HEK293 (cell line): ENCODE results near the gene FILIP1L.

Experiments used
- MEIS1 ChIP-seq: sonication (generic); formaldehyde crosslinking; IDR thresholded peaks from 2 replicates; pipeline ENCODE4 v1.8.1; 2022; ENCODE audit warnings: missing genetic modification reagents, mild to moderate bottlenecking, borderline replicate concordance
- TRIM28 ChIP-seq: IDR thresholded peaks from 2 replicates; pipeline ENCODE4 v1.6.1; 2011; ENCODE audit warnings: low read length, control low read depth, borderline replicate concordance
- ZBTB20 ChIP-seq: fragments of 450-650 bp; formaldehyde crosslinking; IDR thresholded peaks from 2 replicates; pipeline ENCODE4 v1.5.1; 2016; ENCODE audit warnings: missing biosample characterization, missing genetic modification characterization
- ZNF10 ChIP-seq: fragments of 450-650 bp; formaldehyde crosslinking; IDR thresholded peaks from 2 replicates; pipeline ENCODE4 v1.5.1; 2017; ENCODE audit warnings: missing biosample characterization, missing genetic modification characterization
- ZNF549 ChIP-seq: fragments of 450-650 bp; IDR thresholded peaks from 2 replicates; pipeline ENCODE4 v1.5.1; 2018; ENCODE audit warnings: missing biosample characterization, missing genetic modification characterization, mild to moderate bottlenecking, inconsistent platforms, moderate library complexity
- ZNF664 ChIP-seq: fragments of 450-650 bp; formaldehyde crosslinking; IDR thresholded peaks from 2 replicates; pipeline ENCODE4 v1.5.1; 2016; ENCODE audit warnings: missing biosample characterization, missing genetic modification characterization
- TF ChIP-seq, protein P1 (sequence below): fragments of 450-650 bp; formaldehyde crosslinking; IDR thresholded peaks from 2 replicates; pipeline ENCODE4 v1.5.1; 2016; ENCODE audit warnings: missing biosample characterization, missing genetic modification characterization
- TF ChIP-seq, protein P2 (sequence below): fragments of 450-650 bp; formaldehyde crosslinking; IDR thresholded peaks from 2 replicates; pipeline ENCODE4 v1.5.1; 2016; ENCODE audit warnings: missing biosample characterization, missing genetic modification characterization
- TF ChIP-seq, protein P3 (sequence below): fragments of 450-650 bp; formaldehyde crosslinking; IDR thresholded peaks from 2 replicates; pipeline ENCODE4 v1.5.1; 2016; ENCODE audit warnings: missing biosample characterization, missing genetic modification characterization

DNA sequence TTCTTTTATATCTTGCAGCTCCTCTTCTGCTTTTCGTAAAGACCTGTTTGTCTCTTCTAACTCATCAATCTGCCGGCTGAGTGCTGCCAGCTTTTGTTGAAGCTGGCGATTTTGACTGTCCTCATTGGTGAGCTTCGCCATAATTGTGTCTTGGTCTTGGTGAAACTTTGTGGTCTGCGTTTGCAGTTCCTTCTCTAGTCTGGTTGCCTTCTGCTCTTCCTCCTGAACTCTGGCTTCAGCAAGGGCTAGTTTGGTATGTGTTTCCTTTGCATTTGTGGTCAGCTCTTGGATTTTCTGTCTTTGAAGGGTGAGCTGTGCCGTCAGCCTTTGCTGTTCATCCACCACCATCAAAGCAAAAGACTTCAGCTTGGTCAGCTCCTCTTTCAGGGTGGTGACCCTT is 263.7 kb downstream of the FILIP1L start:
- TF ChIP-seq, protein P1, sequence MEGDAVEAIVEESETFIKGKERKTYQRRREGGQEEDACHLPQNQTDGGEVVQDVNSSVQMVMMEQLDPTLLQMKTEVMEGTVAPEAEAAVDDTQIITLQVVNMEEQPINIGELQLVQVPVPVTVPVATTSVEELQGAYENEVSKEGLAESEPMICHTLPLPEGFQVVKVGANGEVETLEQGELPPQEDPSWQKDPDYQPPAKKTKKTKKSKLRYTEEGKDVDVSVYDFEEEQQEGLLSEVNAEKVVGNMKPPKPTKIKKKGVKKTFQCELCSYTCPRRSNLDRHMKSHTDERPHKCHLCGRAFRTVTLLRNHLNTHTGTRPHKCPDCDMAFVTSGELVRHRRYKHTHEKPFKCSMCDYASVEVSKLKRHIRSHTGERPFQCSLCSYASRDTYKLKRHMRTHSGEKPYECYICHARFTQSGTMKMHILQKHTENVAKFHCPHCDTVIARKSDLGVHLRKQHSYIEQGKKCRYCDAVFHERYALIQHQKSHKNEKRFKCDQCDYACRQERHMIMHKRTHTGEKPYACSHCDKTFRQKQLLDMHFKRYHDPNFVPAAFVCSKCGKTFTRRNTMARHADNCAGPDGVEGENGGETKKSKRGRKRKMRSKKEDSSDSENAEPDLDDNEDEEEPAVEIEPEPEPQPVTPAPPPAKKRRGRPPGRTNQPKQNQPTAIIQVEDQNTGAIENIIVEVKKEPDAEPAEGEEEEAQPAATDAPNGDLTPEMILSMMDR: no peak
- TF ChIP-seq MEIS1 (CRISPR knock-in tag) (no peak), TRIM28 (no peak), ZBTB20 (tag by site-specific recombination) (no peak), ZNF664 (tag by site-specific recombination) (no peak), ZNF549 (no peak), ZNF10 (no peak)
- TF ChIP-seq, protein P2, sequence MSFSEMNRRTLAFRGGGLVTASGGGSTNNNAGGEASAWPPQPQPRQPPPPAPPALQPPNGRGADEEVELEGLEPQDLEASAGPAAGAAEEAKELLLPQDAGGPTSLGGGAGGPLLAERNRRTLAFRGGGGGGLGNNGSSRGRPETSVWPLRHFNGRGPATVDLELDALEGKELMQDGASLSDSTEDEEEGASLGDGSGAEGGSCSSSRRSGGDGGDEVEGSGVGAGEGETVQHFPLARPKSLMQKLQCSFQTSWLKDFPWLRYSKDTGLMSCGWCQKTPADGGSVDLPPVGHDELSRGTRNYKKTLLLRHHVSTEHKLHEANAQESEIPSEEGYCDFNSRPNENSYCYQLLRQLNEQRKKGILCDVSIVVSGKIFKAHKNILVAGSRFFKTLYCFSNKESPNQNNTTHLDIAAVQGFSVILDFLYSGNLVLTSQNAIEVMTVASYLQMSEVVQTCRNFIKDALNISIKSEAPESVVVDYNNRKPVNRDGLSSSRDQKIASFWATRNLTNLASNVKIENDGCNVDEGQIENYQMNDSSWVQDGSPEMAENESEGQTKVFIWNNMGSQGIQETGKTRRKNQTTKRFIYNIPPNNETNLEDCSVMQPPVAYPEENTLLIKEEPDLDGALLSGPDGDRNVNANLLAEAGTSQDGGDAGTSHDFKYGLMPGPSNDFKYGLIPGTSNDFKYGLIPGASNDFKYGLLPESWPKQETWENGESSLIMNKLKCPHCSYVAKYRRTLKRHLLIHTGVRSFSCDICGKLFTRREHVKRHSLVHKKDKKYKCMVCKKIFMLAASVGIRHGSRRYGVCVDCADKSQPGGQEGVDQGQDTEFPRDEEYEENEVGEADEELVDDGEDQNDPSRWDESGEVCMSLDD (tag by site-specific recombination): no peak
- TF ChIP-seq, protein P3, sequence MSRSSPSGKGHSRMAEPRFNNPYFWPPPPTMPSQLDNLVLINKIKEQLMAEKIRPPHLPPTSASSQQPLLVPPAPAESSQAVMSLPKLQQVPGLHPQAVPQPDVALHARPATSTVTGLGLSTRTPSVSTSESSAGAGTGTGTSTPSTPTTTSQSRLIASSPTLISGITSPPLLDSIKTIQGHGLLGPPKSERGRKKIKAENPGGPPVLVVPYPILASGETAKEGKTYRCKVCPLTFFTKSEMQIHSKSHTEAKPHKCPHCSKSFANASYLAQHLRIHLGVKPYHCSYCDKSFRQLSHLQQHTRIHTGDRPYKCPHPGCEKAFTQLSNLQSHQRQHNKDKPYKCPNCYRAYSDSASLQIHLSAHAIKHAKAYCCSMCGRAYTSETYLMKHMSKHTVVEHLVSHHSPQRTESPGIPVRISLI (tag by site-specific recombination): no peak
